Measurements from ENCODE around the gene KLHL22. TPM values are rescaled to one million over a fixed set of nuclear protein-coding genes. Genes with fewer than 3 reads are reported as not detected.
"Not testable (repeated sequence)": the region's sequence is repeated elsewhere in the genome, so short reads cannot be mapped to it uniquely, and the experiment has no call there.

KLHL22 gene
- total and polyA plus RNA-seq, 2 donors (not counting 1 experiment from before 2014, with no cell fraction given), result 17.4 to 35.3 TPM

GRCh38 chr22:20507253-20508066, 11.9 kb upstream of the KLHL22 start, which contains the start of gene MED15:
Gene MED15, plus strand, starts transcription at chr22:20507610. Its CDS starts 69 bp downstream, at chr22:20507679.
- Histone ChIP-seq H3K9ac (ENCODE audit: insufficient read depth, low read length) (peak within 1 kb of the TSS; percentile 97), H2AFZ (ENCODE audit: low read length) (peak within 1 kb of the TSS; percentile 60), H3K27me3 (ENCODE audit: control insufficient read depth, insufficient read depth, low read length) (no peaks in the 10 kb centered on the region), H3K4me2 (ENCODE audit: extremely low read depth, insufficient read depth, low read length) (peak within 1 kb of the TSS; percentile 87), H4K20me1 (ENCODE audit: control insufficient read depth, extremely low read depth, insufficient read depth, low read length) (no peaks in the 10 kb centered on the region), H3K79me2 (ENCODE audit: control insufficient read depth, insufficient read depth, low read length) (peaks cover 47% of the 10 kb centered on the region), H3K4me1 (ENCODE audit: control insufficient read depth, extremely low read depth, insufficient read depth, low read length) (peaks cover 14% of the 10 kb centered on the region), H3K9me3 (ENCODE audit: control insufficient read depth, insufficient read depth, low read depth, low read length) (no peaks in the 10 kb centered on the region), H3K27ac (ENCODE audit: insufficient read depth, low read length) (peak within 1 kb of the TSS; percentile 97), H3K4me3 (replicated peaks in 1 of 4; ENCODE audit: control extremely low read depth in 1 of 4, insufficient read depth in 1 of 4, low read depth in 3 of 4, low read length in 4 of 4) (peak within 1 kb of the TSS; percentile 52 to 95 (median 75)), H3K36me3 (ENCODE audit: control insufficient read depth, insufficient read depth, low read length) (peaks cover 2% of the 10 kb centered on the region)
- no peak for TF ChIP-seq CTCF (conservative IDR thresholded peaks at IDR 0.05 in 1 of 2, IDR thresholded peaks at IDR 0.05 in 1 of 2; ENCODE audit: low read depth in 1 of 2, low read length in 2 of 2)
- no peak for TF ChIP-seq EZH2 (IDR thresholded peaks at IDR 0.05; ENCODE audit: low read length, missing control alignments)
- peak; percentile 85 to 88 for DNase-seq (ENCODE audit: low read depth in 2 of 2)

DNA sequence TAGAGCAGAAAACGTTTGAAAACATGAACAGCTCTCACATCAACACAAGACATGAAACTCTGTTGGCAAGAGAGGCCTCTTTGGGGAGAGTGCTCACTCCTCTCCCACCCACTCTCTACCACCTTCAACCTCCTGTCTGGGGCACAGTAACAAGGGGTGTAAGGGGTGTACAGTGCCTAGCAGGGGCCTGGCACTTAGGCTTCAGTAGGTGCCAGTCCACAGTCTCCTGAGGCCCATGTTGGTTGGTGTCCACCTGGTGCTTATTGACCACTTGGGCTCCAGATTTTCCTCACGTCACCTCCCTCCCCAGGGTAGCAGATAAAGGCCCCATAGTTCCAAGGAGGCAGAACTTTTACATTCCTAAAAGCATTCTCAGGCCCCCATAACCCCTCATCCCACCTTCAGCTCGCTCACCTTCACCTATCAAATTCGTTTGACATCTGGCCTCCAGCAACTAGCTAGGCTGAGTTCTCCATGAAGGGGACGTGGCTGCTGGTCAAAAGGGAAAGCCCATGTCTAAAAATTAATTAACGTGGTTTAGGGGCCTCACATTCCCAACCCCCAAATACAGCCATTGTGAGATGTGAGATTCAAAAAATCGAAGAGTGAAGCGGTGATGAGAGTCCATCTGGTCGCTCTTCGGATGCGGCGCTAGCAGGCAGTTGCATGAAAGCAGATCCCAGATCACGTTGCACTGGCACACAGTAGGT, 11.1 kb upstream of the KLHL22 start:
- TF ChIP-seq CTCF (conservative IDR thresholded peaks at IDR 0.05 in 1 of 2, IDR thresholded peaks at IDR 0.05 in 1 of 2; ENCODE audit: low read depth in 1 of 2, low read length in 2 of 2) (no peak), EZH2 (IDR thresholded peaks at IDR 0.05; ENCODE audit: low read length, missing control alignments) (no peak)
- peaks cover 2% of the 10 kb centered on the region for H3K36me3 ChIP-seq (ENCODE audit: control insufficient read depth, insufficient read depth, low read length)
- H3K9me3 ChIP-seq (ENCODE audit: control insufficient read depth, insufficient read depth, low read depth, low read length), result no peaks in the 10 kb centered on the region
- H2AFZ ChIP-seq (ENCODE audit: low read length), result peak overlapping the region; percentile 60
- no peaks in the 10 kb centered on the region for H3K27me3 ChIP-seq (ENCODE audit: control insufficient read depth, insufficient read depth, low read length)
- no peak overlapping the region for H3K9ac ChIP-seq (ENCODE audit: insufficient read depth, low read length)
- no peak overlapping the region for H3K27ac ChIP-seq (ENCODE audit: insufficient read depth, low read length)
- H3K4me1 ChIP-seq (ENCODE audit: control insufficient read depth, extremely low read depth, insufficient read depth, low read length), result peaks cover 14% of the 10 kb centered on the region
- peaks cover 39% of the 10 kb centered on the region for H3K79me2 ChIP-seq (ENCODE audit: control insufficient read depth, insufficient read depth, low read length)
- no peak for DNase-seq (ENCODE audit: low read depth in 2 of 2)
- peak overlapping the region; percentile 87 for H3K4me2 ChIP-seq (ENCODE audit: extremely low read depth, insufficient read depth, low read length)
- H4K20me1 ChIP-seq (ENCODE audit: control insufficient read depth, extremely low read depth, insufficient read depth, low read length), result no peaks in the 10 kb centered on the region
- peak overlapping the region; percentile 52 to 95 (median 75) for H3K4me3 ChIP-seq (replicated peaks in 1 of 4; ENCODE audit: control extremely low read depth in 1 of 4, insufficient read depth in 1 of 4, low read depth in 3 of 4, low read length in 4 of 4)

DNA sequence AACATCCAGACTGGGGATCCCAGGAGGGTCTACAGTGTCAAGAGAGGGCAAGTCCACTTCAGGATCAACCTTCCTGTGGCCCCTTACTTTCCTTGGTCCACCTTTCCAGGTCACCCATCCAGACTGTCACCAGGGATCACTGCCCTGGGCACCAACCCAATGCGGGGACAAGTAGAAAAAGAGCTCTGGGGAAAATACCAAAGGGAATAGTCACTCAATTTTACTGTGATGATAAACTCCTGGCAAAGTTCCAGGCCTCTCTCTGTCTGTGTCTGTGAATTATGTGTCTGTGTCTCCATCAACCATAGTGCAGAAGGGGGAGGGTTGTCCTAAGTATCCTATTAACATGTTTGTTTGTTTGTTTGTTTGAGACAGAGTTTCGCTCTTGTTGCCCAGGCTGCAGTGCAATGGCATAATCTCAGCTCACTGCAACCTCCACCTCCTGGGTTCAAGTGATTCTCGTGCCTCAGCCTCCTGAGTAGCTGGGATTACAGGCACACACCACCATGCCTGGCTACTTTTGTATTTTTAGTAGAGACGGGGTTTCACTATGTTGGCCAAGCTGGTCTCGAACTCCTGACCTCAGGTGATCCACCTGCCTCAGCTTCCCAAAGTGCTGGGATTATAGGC, 8.8 kb upstream of the KLHL22 start:
- not testable (repeated sequence) for H3K27ac ChIP-seq (ENCODE audit: insufficient read depth, low read length); H3K4me3 ChIP-seq (replicated peaks in 1 of 4; ENCODE audit: control extremely low read depth in 1 of 4, insufficient read depth in 1 of 4, low read depth in 3 of 4, low read length in 4 of 4); H3K9me3 ChIP-seq (ENCODE audit: control insufficient read depth, insufficient read depth, low read depth, low read length); H3K36me3 ChIP-seq (ENCODE audit: control insufficient read depth, insufficient read depth, low read length); H3K9ac ChIP-seq (ENCODE audit: insufficient read depth, low read length); H2AFZ ChIP-seq (ENCODE audit: low read length); H3K4me2 ChIP-seq (ENCODE audit: extremely low read depth, insufficient read depth, low read length); H4K20me1 ChIP-seq (ENCODE audit: control insufficient read depth, extremely low read depth, insufficient read depth, low read length); H3K4me1 ChIP-seq (ENCODE audit: control insufficient read depth, extremely low read depth, insufficient read depth, low read length); H3K27me3 ChIP-seq (ENCODE audit: control insufficient read depth, insufficient read depth, low read length)
- peaks cover 17% of the 10 kb centered on the region for H3K79me2 ChIP-seq (ENCODE audit: control insufficient read depth, insufficient read depth, low read length)
- DNase-seq (ENCODE audit: low read depth in 2 of 2), result peak; percentile 34 to 64
